DOHH2 (cell line): ENCODE measurements around the gene SUN3.

Source experiments
- CTCF ChIP-seq: fragments of 200-600 bp; sonication (generic); IDR thresholded peaks from one replicate; pipeline ENCODE4 v1.5.1; 2014; ENCODE audit warnings: antibody characterized with exemption, mild to moderate bottlenecking, low read depth, low read length; ENCODE audit not compliant: poor library complexity, severe bottlenecking
- EZH2phosphoT487 ChIP-seq: fragments of 200-600 bp; sonication (generic); IDR thresholded peaks from 2 replicates; pipeline ENCODE4 v1.6.1; 2017; ENCODE audit warnings: borderline replicate concordance, mild to moderate bottlenecking, antibody characterized with exemption, low read length, moderate library complexity, mixed read lengths

GRCh38 chr7:47979832-47980181, 49.1 kb downstream of the SUN3 start:
- no peak for TF ChIP-seq CTCF
- no peak for TF ChIP-seq EZH2phosphoT487
